Motor neuron (in vitro differentiated cells): ENCODE results near the gene PEDS1. TPM values are rescaled to one million over a fixed set of nuclear protein-coding genes. Genes with fewer than 3 reads are reported as not detected.
"Not testable (repeated sequence)": the region's sequence is repeated elsewhere in the genome, so short reads cannot be mapped to it uniquely, and the experiment has no call there.

ENCODE experiments used
- ATAC-seq, 8 experiments: fragments of 200-7000 bp; cut with Tn5 transposase; replicated peaks in 6 of 8; 2 replicates each; pipeline ENCODE4 v1.8.0; 2021; ENCODE audit warnings: mild to moderate bottlenecking in 8 of 8, moderate library complexity in 8 of 8
- H3K27ac ChIP-seq, 2 donors: fragments of 250-450 bp; sonication (Bioruptor Pico); 2 replicates each; pipeline ENCODE4 v1.9.0; 2021; ENCODE audit warnings: antibody characterized with exemption in 2 of 2, mild to moderate bottlenecking in 2 of 2, moderate library complexity in 1 of 2
- H3K4me1 ChIP-seq, 2 donors: fragments of 250-450 bp; sonication (Bioruptor Pico); replicated peaks in 1 of 2; 2 replicates each; pipeline ENCODE4 v1.6.1; 2021; ENCODE audit warnings: antibody characterized with exemption in 2 of 2, mild to moderate bottlenecking in 2 of 2, moderate library complexity in 1 of 2
- H3K4me3 ChIP-seq, 5 donors: fragments of 250-450 bp; sonication (Bioruptor Pico); 2 replicates each; pipeline ENCODE4 v1.9.0; 2021; ENCODE audit warnings: antibody characterized with exemption in 5 of 5, mild to moderate bottlenecking in 5 of 5, moderate library complexity in 4 of 5
- WGBS, 10 experiments: fragments of 450-650 bp; shearing (Covaris generic); methylation state at CpG; one replicate each; pipeline ENCODE4 v1.0.0; 2022; 5-methylcytosine and 5-hydroxymethylcytosine counted together
- in situ Hi-C, 9 experiments: fragments of 400-800 bp; cut with MboI; loops; one replicate each; pipeline ENCODE4 v1.15.0; 2021; ENCODE audit warnings: low sequenced_read_pairs in 9 of 9, low pct_unique_long_range_greater_than_20kb in 2 of 9; ENCODE audit not compliant: unreplicated experiment in 9 of 9
- total RNA-seq, 8 experiments: library from RNA; unstranded; fragments of 300-600 nt; gene quantifications; 2 replicates each; pipeline versions ENCODE4 v1.2.3 to v1.2.4, GENCODE V29; 2022

The PEDS1 gene
- total RNA-seq, 8 experiments from 2014 or later, result 6.9 to 43.7 (median 19.8) TPM

- WGBS, 10 experiments, result 0 to 10% (median 3%) methylated on average over 2 to 18 of the region's 36 CpGs; no CpG with 5 or more reads in 3 of the 10 experiments
- peak overlapping the region; percentile 8 to 61 for H3K27ac ChIP-seq
- H3K4me3 ChIP-seq, result peak overlapping the region; percentile 21 to 37 (median 32)
- peak; percentile 92 to 98 (median 96) for ATAC-seq
- in situ Hi-C loops, result loop anchor here in 1 of 9 experiments (25.0 kb wide), 1 partner anchor 185 kb away; the partner anchor contains the start of gene SNAI1
- peaks cover 3 to 9% of the 10 kb centered on the region in 2 donors for H3K4me1 ChIP-seq
Measured at GRCh38 chr20:50172347-50173013, 19.0 kb upstream of the PEDS1 start.

DNA sequence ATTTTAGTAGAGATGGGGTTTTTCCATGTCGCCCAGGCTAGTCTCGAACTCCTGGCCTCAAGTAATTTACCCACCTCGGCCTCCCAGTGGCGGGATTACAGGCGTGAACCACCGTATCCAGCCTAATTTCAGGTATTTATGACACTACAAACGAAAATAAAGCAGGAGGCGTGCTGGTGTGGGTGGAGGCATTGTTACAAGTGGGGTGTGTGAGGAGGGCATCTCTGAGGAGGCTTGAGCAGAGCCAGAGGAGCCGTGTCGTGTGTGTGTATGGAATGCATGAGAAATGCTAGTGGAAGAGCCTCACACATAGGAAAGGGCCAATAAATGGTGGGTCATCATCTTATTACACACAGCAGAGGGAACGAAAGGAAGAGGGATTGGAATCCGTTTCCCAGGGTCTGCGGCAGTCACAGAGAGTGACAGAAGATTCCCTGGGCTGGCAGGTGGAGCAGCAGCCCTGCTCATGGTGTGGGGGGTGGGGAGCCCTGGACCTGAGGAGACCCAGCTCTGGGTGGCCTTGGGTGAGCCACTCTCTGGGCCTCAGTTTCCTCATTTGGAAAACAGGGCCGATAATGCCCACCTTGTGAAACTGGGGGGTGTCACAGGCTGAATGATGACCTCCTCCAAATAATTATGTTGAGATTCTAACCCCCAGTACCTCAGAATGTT is 17.2 kb upstream of the PEDS1 start:
- in situ Hi-C loops, result loop anchor here in 1 of 9 experiments (25.0 kb wide), 1 partner anchor 183 kb away; the partner anchor contains the start of gene SNAI1
- H3K27ac ChIP-seq, result no peak overlapping the region
- peaks cover 13 to 17% of the 10 kb centered on the region in 2 donors for H3K4me1 ChIP-seq
- 62 to 100% (median 85%) methylated on average over 1 to 14 of the region's 14 CpGs; no CpG with 5 or more reads in 1 of the 10 experiments for WGBS, 10 experiments
- H3K4me3 ChIP-seq, result no peak overlapping the region
- no peak for ATAC-seq

DNA sequence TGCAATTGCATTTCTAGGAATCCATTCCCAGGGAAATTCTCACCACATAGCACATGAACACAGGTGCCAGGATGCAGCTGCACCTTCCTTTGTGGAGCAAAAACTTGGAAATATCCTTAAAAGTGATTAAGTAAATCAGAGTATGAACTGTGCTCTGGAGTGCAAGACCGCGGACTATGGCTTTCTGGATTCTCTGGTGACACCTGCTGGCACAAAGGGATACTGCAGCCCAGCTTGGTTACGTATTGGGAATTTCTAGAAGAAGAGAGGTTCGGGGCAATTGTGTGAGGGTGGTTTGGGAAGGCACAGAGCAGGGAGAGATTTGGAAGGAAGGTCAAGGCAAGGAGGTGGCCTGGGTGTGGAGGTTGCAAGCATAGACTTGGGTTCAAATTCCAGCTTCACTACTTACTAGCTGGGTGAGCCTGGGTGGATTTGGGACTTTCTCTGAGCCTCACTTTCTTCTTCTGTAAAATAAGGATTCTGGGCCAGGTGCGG is 15.9 kb upstream of the PEDS1 start:
- 0 to 100% (median 27%) methylated on average over 1 to 4 of the region's 5 CpGs; no CpG with 5 or more reads in 2 of the 10 experiments for WGBS, 10 experiments
- H3K4me1 ChIP-seq, result peaks cover 18 to 23% of the 10 kb centered on the region in 2 donors
- in situ Hi-C loops, result loop anchor here in 1 of 9 experiments (25.0 kb wide), 1 partner anchor 182 kb away; the partner anchor contains the start of gene SNAI1
- no peak overlapping the region for H3K27ac ChIP-seq
- no peak overlapping the region for H3K4me3 ChIP-seq
- ATAC-seq, result peak in 2 of 8 experiments; percentile 1

GRCh38 chr20:50165684-50166554 is 12.4 kb upstream of the PEDS1 start:
- 0 to 21% (median 7%) methylated on average over 3 to 13 of the region's 20 CpGs for WGBS, 10 experiments
- Histone ChIP-seq H3K4me1 (peaks cover 14 to 15% of the 10 kb centered on the region in 2 donors), H3K27ac (peak overlapping the region; percentile 79 to 91), H3K4me3 (peak overlapping the region; percentile 3 to 35 (median 18))
- in situ Hi-C loops, result loop anchor here in 1 of 9 experiments (25.0 kb wide), 1 partner anchor 179 kb away; the partner anchor contains the start of gene SNAI1
- ATAC-seq, result peak; percentile 95 to 99 (median 96)

DNA sequence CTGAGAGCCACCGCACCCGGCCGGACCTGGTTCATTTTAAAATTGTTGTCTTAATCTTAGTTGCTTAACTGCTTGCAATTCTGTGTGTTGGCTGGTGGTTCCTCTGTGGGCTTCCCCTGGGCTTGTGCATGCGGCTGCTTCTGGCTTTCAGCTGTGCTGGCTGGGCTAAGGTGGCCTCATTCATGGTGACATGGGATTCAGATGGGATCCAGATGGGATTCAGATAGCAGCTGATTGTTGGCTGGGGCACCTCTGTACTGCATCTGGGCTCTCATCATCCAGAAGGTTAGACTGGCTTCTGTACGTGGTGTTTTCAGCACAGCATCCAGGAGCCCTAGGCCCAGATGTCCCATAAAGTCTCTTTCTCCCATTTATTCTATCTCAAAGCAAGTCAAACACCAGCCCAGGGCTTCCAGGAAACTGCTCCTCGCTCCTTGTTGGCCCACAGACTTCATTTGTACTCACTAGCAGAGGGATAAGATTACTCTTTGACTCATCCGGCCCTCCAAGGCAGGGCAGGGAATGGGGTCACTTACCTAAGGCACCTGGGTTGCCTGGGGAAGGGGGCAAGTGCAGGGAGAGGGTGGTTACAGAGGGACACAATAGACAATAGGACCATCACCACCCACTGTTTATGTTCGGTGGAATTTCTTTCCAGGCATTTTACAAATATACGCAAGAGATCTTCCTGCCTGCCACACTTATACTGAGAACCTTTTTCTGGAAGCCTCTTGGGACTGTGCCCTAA is 10.2 kb upstream of the PEDS1 start:
- Histone ChIP-seq H3K27ac (no peak overlapping the region), H3K4me3 (no peak overlapping the region), H3K4me1 (peaks cover 14 to 15% of the 10 kb centered on the region in 2 donors)
- ATAC-seq, result no peak
- 53 to 93% (median 74%) methylated on average over 2 to 9 of the region's 9 CpGs; no CpG with 5 or more reads in 2 of the 10 experiments for WGBS, 10 experiments
- in situ Hi-C loops, result loop anchor here in 1 of 9 experiments (25.0 kb wide), 1 partner anchor 176 kb away; the partner anchor contains the start of gene SNAI1

GRCh38 chr20:50161494-50161893 is 8.0 kb upstream of the PEDS1 start:
- ATAC-seq, H3K4me3 ChIP-seq, H3K27ac ChIP-seq: not testable (repeated sequence)
- in situ Hi-C loops, result loop anchor here in 1 of 9 experiments (25.0 kb wide), 1 partner anchor 174 kb away; the partner anchor contains the start of gene SNAI1
- H3K4me1 ChIP-seq, result peaks cover 10 to 11% of the 10 kb centered on the region in 2 donors
- WGBS, 10 experiments, result 69 to 100% (median 94%) methylated on average over 1 to 6 of the region's 7 CpGs; no CpG with 5 or more reads in 3 of the 10 experiments

GRCh38 chr20:50153153-50153499 is 397 bp downstream of the PEDS1 start:
- in situ Hi-C loops, result loop anchor here in 1 of 9 experiments (25.0 kb wide), 1 partner anchor 166 kb away; the partner anchor contains the start of gene SNAI1
- peak in 3 of 8 experiments; percentile 3 to 28 (median 19) for ATAC-seq

DNA sequence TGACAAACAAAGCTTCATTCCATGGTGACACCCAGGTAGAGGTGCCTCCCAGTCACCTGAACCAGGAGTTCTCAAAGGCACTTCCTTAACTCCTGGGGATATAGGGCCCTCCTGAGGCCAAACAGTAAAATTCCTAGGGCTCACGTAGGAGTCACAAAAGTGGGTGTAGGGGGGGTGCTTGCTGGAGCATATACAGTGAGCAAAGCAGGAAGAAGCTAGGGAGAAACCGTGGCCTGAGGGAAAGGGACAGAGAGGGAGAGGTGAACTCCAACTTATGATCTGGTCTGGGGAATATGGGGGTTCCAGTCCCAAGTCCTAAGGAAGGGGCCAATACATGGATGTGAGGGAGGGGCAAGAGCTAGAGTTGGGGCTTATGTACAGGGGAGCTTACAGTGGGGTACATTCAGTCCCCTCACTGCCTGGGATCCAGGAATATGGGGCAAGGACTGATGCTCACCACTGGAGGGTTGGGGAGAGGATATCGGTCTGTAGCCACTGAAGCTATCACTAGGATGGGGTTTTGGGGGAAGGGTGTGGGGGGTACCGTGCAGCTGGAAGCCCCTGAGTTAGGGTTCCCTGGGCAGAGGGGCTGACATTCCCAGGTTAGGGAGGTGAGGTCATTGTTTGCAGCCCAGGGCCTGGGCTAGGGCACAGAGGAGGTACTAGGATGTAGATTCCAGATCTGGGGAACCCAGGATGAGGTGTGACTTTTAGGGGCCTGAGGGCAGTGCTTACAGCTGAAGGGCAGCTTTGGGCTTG is 950 bp downstream of the PEDS1 start:
- in situ Hi-C loops, result loop anchor here in 1 of 9 experiments (25.0 kb wide), 1 partner anchor 165 kb away; the partner anchor contains the start of gene SNAI1
- WGBS, 10 experiments, result 0 to 27% (median 8%) methylated on average over 1 to 2 of the region's 4 CpGs; no CpG with 5 or more reads in 6 of the 10 experiments
- Histone ChIP-seq H3K4me3 (peak overlapping the region; percentile 70 to 97 (median 92)), H3K27ac (peak overlapping the region in 1 of 2 donors; percentile 73), H3K4me1 (peaks cover 9 to 17% of the 10 kb centered on the region in 2 donors)
- no peak for ATAC-seq

More at GRCh38 chr20:50153153-50153499, 397 bp downstream of the PEDS1 start:
- H3K4me1 ChIP-seq, result peaks cover 9 to 17% of the 10 kb centered on the region in 2 donors
- peak overlapping the region; percentile 70 to 97 (median 92) for H3K4me3 ChIP-seq
- peak overlapping the region; percentile 36 to 73 for H3K27ac ChIP-seq
- 0 to 10% (median 0%) methylated on average over 1 to 3 of the region's 18 CpGs; no CpG with 5 or more reads in 7 of the 10 experiments for WGBS, 10 experiments

DNA sequence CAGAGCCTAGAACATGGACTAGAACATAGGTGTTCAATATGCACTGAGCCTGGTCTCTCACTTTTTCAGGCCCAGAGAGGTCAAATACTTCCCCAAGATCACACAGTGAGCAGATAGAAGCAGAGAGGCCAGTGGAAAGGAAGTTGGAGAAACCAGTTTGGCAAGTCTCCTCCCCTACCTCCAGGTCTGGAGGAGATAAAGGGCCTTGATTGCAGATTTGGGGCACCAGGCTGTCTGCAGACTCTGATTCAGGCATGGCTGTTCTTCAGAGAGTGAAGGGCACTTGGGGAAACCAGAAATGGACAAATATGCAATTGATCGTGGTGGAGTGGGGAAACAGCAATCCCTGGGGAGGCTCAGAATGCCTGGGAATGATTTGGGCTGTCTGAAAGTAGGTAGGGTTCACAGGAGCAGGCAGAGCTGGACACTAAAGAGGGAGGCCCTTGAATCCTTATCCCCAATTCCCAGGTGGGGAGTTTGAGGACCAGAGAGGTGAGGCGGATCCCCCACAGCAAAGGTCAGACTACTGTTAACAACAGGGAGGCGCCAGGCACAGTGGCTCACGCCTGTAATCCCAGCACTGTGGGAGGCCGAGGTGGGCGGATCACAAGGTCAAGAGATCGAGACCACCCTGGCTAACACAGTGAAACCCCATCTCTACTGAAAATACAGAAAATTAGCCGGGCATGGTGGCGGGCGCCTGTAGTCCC is 2.3 kb downstream of the PEDS1 start:
- H3K27ac ChIP-seq, result no peak overlapping the region

DNA sequence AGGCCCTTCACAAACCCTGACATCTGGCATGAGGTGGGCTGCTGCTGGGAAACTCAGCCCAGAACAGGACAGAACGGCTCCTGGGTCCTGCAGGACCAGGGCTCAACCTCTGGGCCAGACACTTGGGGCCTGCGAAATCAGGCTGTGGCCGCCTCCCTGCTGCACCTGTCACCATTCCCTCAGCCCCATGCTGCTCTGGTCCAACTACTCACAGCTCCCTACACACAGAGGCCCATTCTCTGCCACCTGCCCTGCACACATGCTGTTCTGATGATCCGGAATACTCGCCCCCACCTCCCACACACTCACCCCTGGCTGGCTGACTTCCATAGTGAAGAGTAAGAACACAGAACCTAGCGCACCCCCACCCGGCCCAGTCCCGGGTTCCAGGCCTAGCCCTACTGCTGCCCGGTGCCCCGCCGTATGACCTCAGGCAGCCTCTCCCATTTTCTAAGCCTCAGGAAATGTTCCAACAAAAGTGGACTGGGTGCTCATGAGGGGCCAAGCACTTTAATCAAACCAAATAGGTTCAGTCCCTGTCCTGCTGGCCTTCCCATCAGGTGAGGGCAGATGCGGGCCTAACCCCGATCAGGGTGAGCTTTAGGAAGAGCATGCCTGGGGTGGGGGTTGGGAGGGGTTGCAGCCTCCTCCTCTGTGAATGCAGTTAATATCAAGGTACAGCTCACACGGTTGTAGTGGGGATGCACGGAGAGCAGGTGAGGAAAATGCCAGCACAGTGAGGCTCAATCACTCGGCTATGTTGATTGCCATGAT is 3.9 kb downstream of the PEDS1 start:
- in situ Hi-C loops, result loop anchor here in 1 of 9 experiments (25.0 kb wide), 1 partner anchor 162 kb away; the partner anchor contains the start of gene SNAI1
- WGBS, 10 experiments, result 60 to 100% (median 81%) methylated on average over 2 to 5 of the region's 16 CpGs; no CpG with 5 or more reads in 5 of the 10 experiments
- H3K4me3 ChIP-seq, result no peak overlapping the region
- ATAC-seq, result no peak
- H3K27ac ChIP-seq, result no peak overlapping the region
- peaks cover 9 to 23% of the 10 kb centered on the region in 2 donors for H3K4me1 ChIP-seq

More for the DNA sequence above, 2.3 kb downstream of the PEDS1 start:
- no peak for ATAC-seq
- Histone ChIP-seq H3K4me3 (no peak overlapping the region), H3K4me1 (peaks cover 9 to 23% of the 10 kb centered on the region in 2 donors)
- WGBS, 10 experiments, result 54 to 93% (median 89%) methylated on average over 3 to 6 of the region's 10 CpGs; no CpG with 5 or more reads in 7 of the 10 experiments
- in situ Hi-C loops, result loop anchor here in 1 of 9 experiments (25.0 kb wide), 1 partner anchor 164 kb away; the partner anchor contains the start of gene SNAI1
